ENCODE data around the gene TBATA.

TBATA gene

GRCh38 chr10:70730955-70731354, 54.2 kb downstream of the TBATA start:
- no peak for DNase-seq (ENCODE audit: low spot score)
- no peaks in the 10 kb centered on the region for H3K4me1 ChIP-seq (ENCODE audit: insufficient read depth, poor library complexity, severe bottlenecking)
- no peaks in the 10 kb centered on the region for H3K27me3 ChIP-seq (ENCODE audit: insufficient read depth, poor library complexity, severe bottlenecking)
- no peak for ATAC-seq (ENCODE audit: low read depth)
- no peaks in the 10 kb centered on the region for H3K36me3 ChIP-seq (ENCODE audit: low read depth)
- TF ChIP-seq CTCF (IDR thresholded peaks at IDR 0.05; ENCODE audit: poor library complexity, severe bottlenecking): no peak
- H3K9me3 ChIP-seq (ENCODE audit: severe bottlenecking): no peaks in the 10 kb centered on the region
- no peak overlapping the region for H3K4me3 ChIP-seq (ENCODE audit: severe bottlenecking)
- H3K27ac ChIP-seq (ENCODE audit: poor library complexity, severe bottlenecking): no peak overlapping the region

GRCh38 chr10:70729763-70730357, 55.3 kb downstream of the TBATA start:
- ATAC-seq (ENCODE audit: low read depth) (no peak), DNase-seq (ENCODE audit: low spot score) (no peak)
- no peak overlapping the region for H3K4me3 ChIP-seq (ENCODE audit: severe bottlenecking)
- no peaks in the 10 kb centered on the region for H3K36me3 ChIP-seq (ENCODE audit: low read depth)
- no peaks in the 10 kb centered on the region for H3K27me3 ChIP-seq (ENCODE audit: insufficient read depth, poor library complexity, severe bottlenecking)
- no peak overlapping the region for H3K27ac ChIP-seq (ENCODE audit: poor library complexity, severe bottlenecking)
- H3K9me3 ChIP-seq (ENCODE audit: severe bottlenecking): no peaks in the 10 kb centered on the region
- no peaks in the 10 kb centered on the region for H3K4me1 ChIP-seq (ENCODE audit: insufficient read depth, poor library complexity, severe bottlenecking)
- TF ChIP-seq CTCF (IDR thresholded peaks at IDR 0.05; ENCODE audit: poor library complexity, severe bottlenecking): no peak

GRCh38 chr10:70728328-70728727, 56.8 kb downstream of the TBATA start:
- no peak for DNase-seq (ENCODE audit: low spot score)
- Histone ChIP-seq H3K36me3 (ENCODE audit: low read depth) (no peaks in the 10 kb centered on the region), H3K4me3 (ENCODE audit: severe bottlenecking) (no peak overlapping the region), H3K4me1 (ENCODE audit: insufficient read depth, poor library complexity, severe bottlenecking) (no peaks in the 10 kb centered on the region), H3K27ac (ENCODE audit: poor library complexity, severe bottlenecking) (no peak overlapping the region), H3K27me3 (ENCODE audit: insufficient read depth, poor library complexity, severe bottlenecking) (no peaks in the 10 kb centered on the region), H3K9me3 (ENCODE audit: severe bottlenecking) (no peaks in the 10 kb centered on the region)
- TF ChIP-seq CTCF (IDR thresholded peaks at IDR 0.05; ENCODE audit: poor library complexity, severe bottlenecking): no peak
- ATAC-seq (ENCODE audit: low read depth): no peak

- no peak for ATAC-seq (ENCODE audit: low read depth)
- no peaks in the 10 kb centered on the region for H3K36me3 ChIP-seq (ENCODE audit: low read depth)
- H3K27ac ChIP-seq (ENCODE audit: poor library complexity, severe bottlenecking): no peak overlapping the region
- no peak for TF ChIP-seq CTCF (IDR thresholded peaks at IDR 0.05; ENCODE audit: poor library complexity, severe bottlenecking)
- no peaks in the 10 kb centered on the region for H3K9me3 ChIP-seq (ENCODE audit: severe bottlenecking)
- DNase-seq (ENCODE audit: low spot score): no peak
- no peaks in the 10 kb centered on the region for H3K27me3 ChIP-seq (ENCODE audit: insufficient read depth, poor library complexity, severe bottlenecking)
- no peak overlapping the region for H3K4me3 ChIP-seq (ENCODE audit: severe bottlenecking)
- peaks cover 6% of the 10 kb centered on the region for H3K4me1 ChIP-seq (ENCODE audit: insufficient read depth, poor library complexity, severe bottlenecking)
Measured at GRCh38 chr10:70726909-70727495, 58.2 kb downstream of the TBATA start.

GRCh38 chr10:70723771-70724170, 61.4 kb downstream of the TBATA start:
- H3K4me3 ChIP-seq (ENCODE audit: severe bottlenecking): no peak overlapping the region
- no peak for TF ChIP-seq CTCF (IDR thresholded peaks at IDR 0.05; ENCODE audit: poor library complexity, severe bottlenecking)
- no peaks in the 10 kb centered on the region for H3K27me3 ChIP-seq (ENCODE audit: insufficient read depth, poor library complexity, severe bottlenecking)
- H3K27ac ChIP-seq (ENCODE audit: poor library complexity, severe bottlenecking): no peak overlapping the region
- DNase-seq (ENCODE audit: low spot score): no peak
- H3K36me3 ChIP-seq (ENCODE audit: low read depth): no peaks in the 10 kb centered on the region
- H3K9me3 ChIP-seq (ENCODE audit: severe bottlenecking): no peaks in the 10 kb centered on the region
- no peak for ATAC-seq (ENCODE audit: low read depth)
- H3K4me1 ChIP-seq (ENCODE audit: insufficient read depth, poor library complexity, severe bottlenecking): peaks cover 6% of the 10 kb centered on the region

Data from RWPE2 (cell line).